Measurements from ENCODE around the gene CARNS1.

The CARNS1 gene

DNA sequence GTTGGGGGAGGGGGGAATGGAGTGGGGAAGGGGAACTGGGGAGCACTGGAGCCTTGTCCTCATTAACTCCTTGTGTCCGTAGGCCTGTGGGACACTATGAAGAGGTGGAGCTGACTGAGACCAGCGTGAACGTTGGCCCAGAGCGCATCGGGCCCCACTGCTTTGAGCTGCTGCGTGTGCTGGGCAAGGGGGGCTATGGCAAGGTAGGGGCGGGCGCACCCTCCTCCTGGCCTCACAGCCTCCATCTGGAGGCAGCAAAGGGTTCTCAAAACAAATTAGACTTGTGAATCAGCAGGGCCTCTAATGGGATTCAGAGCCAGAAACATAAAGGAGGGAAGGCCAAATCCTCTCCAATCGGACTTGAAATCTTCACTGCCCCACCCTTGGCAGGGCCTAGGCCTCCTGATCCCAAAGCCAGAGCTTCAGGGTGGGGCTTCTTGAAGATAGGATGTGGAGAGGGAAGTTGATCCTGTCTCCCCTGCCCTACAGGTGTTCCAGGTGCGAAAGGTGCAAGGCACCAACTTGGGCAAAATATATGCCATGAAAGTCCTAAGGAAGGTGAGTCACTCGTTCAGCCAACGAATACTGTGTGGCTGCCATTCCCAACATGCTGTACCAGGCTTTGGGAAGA is 13.7 kb downstream of the CARNS1 start:
- no peaks in the 10 kb centered on the region for H3K9me3 ChIP-seq (ENCODE audit: control insufficient read depth, low read depth, low read length)
- peak overlapping the region; percentile 80 for H3K9ac ChIP-seq (ENCODE audit: low read length)
- H3K4me3 ChIP-seq (ENCODE audit: low read length) = peak overlapping the region; percentile 92
- no peaks in the 10 kb centered on the region for H3K27me3 ChIP-seq (ENCODE audit: control insufficient read depth, insufficient read depth, low read length)
- peaks cover 13% of the 10 kb centered on the region for H3K36me3 ChIP-seq (ENCODE audit: control insufficient read depth, low read depth, low read length)
- no peaks in the 10 kb centered on the region for H3K4me1 ChIP-seq (ENCODE audit: control insufficient read depth, low read depth, low read length)
- no peak overlapping the region for H3K27ac ChIP-seq (ENCODE audit: low read length)

DNA sequence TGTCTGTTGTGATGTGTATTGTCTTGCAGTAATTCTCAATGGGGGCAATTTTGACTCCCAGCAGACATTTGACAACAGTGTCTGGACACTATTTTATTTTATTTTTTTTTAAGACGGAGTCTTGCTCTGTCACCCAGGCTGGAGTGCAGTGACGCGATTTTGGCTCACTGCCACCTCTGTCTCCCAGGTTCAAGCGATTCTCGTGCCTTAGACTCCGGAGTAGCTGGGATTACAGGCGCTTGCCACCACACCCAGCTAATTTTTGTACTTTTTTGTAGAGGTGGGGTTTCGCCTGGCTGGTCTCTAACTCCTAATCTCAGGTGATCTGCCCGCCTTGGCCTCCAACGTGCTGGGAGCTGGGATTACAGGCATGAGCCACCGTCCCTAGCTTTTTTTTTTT is 14.2 kb downstream of the CARNS1 start:
- Histone ChIP-seq H3K4me1 (ENCODE audit: control insufficient read depth, low read depth, low read length) (no peaks in the 10 kb centered on the region), H3K27ac (ENCODE audit: low read length) (no peak overlapping the region), H3K27me3 (ENCODE audit: control insufficient read depth, insufficient read depth, low read length) (no peaks in the 10 kb centered on the region), H3K9me3 (ENCODE audit: control insufficient read depth, low read depth, low read length) (no peaks in the 10 kb centered on the region), H3K4me3 (ENCODE audit: low read length) (peak overlapping the region; percentile 92), H3K36me3 (ENCODE audit: control insufficient read depth, low read depth, low read length) (peaks cover 19% of the 10 kb centered on the region), H3K9ac (ENCODE audit: low read length) (no peak overlapping the region)

DNA sequence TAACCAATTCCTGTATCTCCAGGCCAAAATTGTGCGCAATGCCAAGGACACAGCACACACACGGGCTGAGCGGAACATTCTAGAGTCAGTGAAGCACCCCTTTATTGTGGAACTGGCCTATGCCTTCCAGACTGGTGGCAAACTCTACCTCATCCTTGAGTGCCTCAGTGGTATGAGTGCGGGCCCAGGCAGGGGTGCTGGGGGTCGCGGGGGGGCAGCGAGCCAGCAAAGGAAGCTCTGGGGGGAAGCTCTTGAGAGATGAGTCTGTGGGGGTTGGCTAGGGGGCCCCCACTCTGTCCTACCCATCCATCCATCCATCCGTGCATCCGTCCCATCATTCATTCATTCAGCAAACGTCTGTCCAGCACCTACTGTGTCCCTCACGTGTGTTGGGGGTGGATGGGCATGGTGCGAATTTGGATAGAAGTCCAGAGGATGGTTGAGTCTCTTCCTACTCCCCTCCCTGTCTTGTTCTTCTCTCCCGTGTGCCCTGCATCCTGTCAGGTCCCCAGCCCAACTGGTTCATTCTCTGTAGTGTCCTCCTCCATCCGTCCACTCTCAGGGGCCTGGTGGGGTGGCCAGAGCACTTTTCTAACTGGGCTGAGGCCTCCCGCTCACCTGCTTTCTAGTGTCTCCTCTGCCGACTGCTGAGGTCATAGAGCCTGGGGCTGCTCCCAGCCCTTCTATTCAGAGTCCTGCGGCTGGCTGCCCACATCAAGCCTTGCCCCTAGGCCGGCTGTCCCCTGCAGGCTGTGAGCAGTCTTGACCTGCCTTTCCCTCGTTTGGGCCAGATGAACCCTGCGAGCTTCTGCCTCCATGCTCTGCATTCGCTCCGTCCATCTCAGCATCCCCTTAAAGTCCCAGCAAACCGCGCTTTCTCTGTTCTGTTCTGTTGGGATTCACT is 16.1 kb downstream of the CARNS1 start:
- H3K4me3 ChIP-seq (ENCODE audit: low read length) = no peak overlapping the region
- H3K27ac ChIP-seq (ENCODE audit: low read length) = no peak overlapping the region
- no peaks in the 10 kb centered on the region for H3K27me3 ChIP-seq (ENCODE audit: control insufficient read depth, insufficient read depth, low read length)
- H3K36me3 ChIP-seq (ENCODE audit: control insufficient read depth, low read depth, low read length) = peaks cover 19% of the 10 kb centered on the region
- H3K9ac ChIP-seq (ENCODE audit: low read length) = no peak overlapping the region
- no peaks in the 10 kb centered on the region for H3K4me1 ChIP-seq (ENCODE audit: control insufficient read depth, low read depth, low read length)
- no peaks in the 10 kb centered on the region for H3K9me3 ChIP-seq (ENCODE audit: control insufficient read depth, low read depth, low read length)

DNA sequence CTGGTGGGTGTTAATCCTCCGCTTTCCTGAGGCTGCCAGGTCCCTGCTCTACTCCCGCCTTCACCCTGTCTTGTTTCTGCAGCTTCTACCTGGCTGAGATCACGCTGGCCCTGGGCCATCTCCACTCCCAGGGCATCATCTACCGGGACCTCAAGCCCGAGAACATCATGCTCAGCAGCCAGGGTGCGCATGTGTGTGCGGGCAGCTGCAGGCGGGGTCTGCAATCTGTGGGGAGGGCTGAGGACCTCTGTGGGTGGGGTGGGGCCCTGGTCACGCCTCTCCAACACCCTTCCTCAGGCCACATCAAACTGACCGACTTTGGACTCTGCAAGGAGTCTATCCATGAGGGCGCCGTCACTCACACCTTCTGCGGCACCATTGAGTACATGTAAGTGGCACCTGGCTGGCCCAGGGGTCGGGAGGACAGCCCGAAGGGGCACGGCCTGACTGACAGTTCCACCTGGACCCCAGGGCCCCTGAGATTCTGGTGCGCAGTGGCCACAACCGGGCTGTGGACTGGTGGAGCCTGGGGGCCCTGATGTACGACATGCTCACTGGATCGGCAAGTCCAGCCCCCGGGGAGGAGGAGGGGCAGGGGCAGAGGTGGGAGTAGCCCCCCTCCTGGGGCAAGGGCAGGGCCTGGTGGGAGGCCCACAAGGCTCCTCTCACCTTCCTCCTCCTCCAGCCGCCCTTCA is 17.3 kb downstream of the CARNS1 start:
- no peaks in the 10 kb centered on the region for H3K4me1 ChIP-seq (ENCODE audit: control insufficient read depth, low read depth, low read length)

DNA sequence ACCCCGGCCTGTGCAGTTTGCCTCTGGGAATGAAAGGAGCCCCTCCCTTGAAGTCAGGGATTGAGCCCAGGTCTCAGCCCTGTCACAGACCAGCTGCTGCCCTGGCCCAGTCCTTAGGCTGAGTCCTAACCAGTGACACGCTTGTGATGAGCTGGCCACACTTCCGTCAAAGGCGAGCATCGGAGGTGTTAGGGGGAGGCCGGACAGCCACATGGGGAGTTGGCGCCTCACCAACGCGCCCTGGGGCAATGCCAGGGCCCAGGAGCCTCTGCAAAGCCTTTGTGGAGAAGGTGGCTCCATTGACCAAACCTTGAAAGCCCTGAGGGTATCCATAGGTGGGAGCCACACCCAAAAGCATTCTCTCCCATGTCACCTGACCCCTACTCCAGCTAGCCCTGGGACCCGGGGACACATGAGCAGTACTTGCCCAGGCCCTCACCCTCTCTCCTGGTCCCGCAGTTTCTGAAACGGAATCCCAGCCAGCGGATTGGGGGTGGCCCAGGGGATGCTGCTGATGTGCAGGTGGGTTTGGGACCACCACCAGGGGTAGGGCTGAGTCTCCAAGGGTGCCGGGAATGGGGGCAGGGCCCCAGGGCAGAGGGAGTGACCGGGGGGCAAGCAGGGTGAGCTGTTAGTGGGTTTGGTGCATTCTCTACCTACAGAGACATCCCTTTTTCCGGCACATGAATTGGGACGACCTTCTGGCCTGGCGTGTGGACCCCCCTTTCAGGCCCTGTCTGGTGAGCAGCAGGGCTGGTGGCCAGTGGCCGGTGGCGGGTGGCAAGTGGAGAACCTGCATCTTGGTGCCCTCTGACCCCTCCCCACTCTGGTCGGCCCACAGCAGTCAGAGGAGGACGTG is 18.3 kb downstream of the CARNS1 start:
- Histone ChIP-seq H3K27me3 (ENCODE audit: control insufficient read depth, insufficient read depth, low read length) (no peaks in the 10 kb centered on the region), H3K4me1 (ENCODE audit: control insufficient read depth, low read depth, low read length) (no peaks in the 10 kb centered on the region), H3K27ac (ENCODE audit: low read length) (no peak overlapping the region), H3K36me3 (ENCODE audit: control insufficient read depth, low read depth, low read length) (peaks cover 24% of the 10 kb centered on the region), H3K4me3 (ENCODE audit: low read length) (no peak overlapping the region), H3K9ac (ENCODE audit: low read length) (no peak overlapping the region), H3K9me3 (ENCODE audit: control insufficient read depth, low read depth, low read length) (no peaks in the 10 kb centered on the region)

More for the DNA sequence above, 17.3 kb downstream of the CARNS1 start:
- Histone ChIP-seq H3K9me3 (ENCODE audit: control insufficient read depth, low read depth, low read length) (no peaks in the 10 kb centered on the region), H3K9ac (ENCODE audit: low read length) (no peak overlapping the region), H3K36me3 (ENCODE audit: control insufficient read depth, low read depth, low read length) (peaks cover 22% of the 10 kb centered on the region), H3K27ac (ENCODE audit: low read length) (no peak overlapping the region), H3K4me3 (ENCODE audit: low read length) (no peak overlapping the region), H3K27me3 (ENCODE audit: control insufficient read depth, insufficient read depth, low read length) (no peaks in the 10 kb centered on the region)

DNA sequence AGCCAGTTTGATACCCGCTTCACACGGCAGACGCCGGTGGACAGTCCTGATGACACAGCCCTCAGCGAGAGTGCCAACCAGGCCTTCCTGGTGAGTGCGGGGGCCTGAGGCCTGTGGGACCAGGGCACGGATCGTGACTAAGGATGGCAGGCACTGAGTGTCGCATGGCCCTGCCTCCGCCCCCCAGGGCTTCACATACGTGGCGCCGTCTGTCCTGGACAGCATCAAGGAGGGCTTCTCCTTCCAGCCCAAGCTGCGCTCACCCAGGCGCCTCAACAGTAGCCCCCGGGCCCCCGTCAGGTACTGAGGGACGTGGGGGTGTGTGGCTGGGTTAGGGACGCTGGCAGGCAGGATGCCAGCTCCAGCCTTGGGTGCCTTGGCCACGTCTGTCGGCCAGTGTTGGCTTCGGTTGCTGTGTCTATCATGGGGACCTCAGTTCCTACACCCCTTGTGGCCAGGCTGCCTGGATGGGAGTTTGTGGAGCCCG is 19.0 kb downstream of the CARNS1 start:
- no peaks in the 10 kb centered on the region for H3K9me3 ChIP-seq (ENCODE audit: control insufficient read depth, low read depth, low read length)
- H3K4me1 ChIP-seq (ENCODE audit: control insufficient read depth, low read depth, low read length) = no peaks in the 10 kb centered on the region
- peaks cover 24% of the 10 kb centered on the region for H3K36me3 ChIP-seq (ENCODE audit: control insufficient read depth, low read depth, low read length)
- H3K27me3 ChIP-seq (ENCODE audit: control insufficient read depth, insufficient read depth, low read length) = no peaks in the 10 kb centered on the region
- H3K27ac ChIP-seq (ENCODE audit: low read length) = no peak overlapping the region
- no peak overlapping the region for H3K4me3 ChIP-seq (ENCODE audit: low read length)
- H3K9ac ChIP-seq (ENCODE audit: low read length) = no peak overlapping the region

DNA sequence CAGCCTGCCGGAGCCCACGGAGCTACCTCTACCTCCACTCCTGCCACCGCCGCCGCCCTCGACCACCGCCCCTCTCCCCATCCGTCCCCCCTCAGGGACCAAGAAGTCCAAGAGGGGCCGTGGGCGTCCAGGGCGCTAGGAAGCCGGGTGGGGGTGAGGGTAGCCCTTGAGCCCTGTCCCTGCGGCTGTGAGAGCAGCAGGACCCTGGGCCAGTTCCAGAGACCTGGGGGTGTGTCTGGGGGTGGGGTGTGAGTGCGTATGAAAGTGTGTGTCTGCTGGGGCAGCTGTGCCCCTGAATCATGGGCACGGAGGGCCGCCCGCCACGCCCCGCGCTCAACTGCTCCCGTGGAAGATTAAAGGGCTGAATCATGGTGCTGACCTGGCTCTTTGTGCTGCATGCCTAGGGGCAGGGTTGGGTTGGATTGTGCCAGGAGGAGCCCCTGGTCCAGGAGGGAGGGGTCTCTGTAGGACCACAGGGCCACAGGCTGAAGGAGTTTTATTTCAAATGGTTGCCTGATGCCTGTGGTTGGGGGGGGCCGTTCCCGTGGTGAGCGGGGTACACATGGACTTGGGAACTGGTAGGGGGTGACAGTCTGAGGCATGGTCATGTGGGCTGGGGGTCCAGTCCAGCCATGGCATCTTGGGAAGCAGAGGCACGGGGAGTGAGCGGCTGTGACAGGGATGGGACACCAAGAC is 19.7 kb downstream of the CARNS1 start:
- H3K4me3 ChIP-seq (ENCODE audit: low read length) = no peak overlapping the region
- no peaks in the 10 kb centered on the region for H3K9me3 ChIP-seq (ENCODE audit: control insufficient read depth, low read depth, low read length)
- H3K4me1 ChIP-seq (ENCODE audit: control insufficient read depth, low read depth, low read length) = no peaks in the 10 kb centered on the region
- H3K27ac ChIP-seq (ENCODE audit: low read length) = no peak overlapping the region
- no peaks in the 10 kb centered on the region for H3K27me3 ChIP-seq (ENCODE audit: control insufficient read depth, insufficient read depth, low read length)
- no peak overlapping the region for H3K9ac ChIP-seq (ENCODE audit: low read length)
- H3K36me3 ChIP-seq (ENCODE audit: control insufficient read depth, low read depth, low read length) = peaks cover 24% of the 10 kb centered on the region

DNA sequence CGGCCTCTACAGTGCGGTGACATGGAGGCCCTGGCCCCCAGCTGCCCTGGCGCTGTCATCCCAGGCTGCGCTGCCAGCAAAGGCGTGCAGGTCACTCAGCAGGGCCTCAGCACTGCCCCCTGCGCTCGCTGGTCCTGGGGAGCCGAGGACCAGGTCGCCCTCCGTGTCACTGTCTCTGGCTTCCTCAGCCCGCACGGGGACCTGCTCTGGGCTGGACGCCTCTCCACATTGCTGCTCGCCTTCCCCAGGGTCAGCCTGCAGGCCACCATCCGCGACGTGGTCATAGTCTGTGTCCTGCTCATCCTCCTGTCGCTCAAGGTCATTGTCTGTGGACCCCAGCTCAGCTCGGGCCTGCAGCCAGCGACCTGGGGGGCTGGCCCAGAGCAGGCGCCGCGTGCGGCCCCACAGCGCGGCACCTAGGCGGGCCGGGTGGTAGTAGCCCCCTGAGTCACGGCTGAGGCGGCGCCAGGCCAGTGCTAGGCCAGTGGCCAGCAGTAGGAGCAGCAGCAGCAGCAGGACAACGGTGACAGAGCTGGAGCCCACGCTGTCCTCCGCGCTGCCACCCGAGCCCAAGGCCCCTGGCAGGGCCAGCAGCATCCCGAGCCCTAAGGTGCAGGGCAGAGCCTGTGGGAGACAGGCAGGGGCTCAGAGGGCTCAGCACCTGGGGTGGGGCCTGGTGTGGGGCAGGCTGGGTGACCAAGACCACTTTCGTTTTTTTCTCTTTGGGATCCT is 20.4 kb downstream of the CARNS1 start:
- H3K27ac ChIP-seq (ENCODE audit: low read length) = no peak overlapping the region
- H3K9ac ChIP-seq (ENCODE audit: low read length) = no peak overlapping the region
- H3K36me3 ChIP-seq (ENCODE audit: control insufficient read depth, low read depth, low read length) = peaks cover 30% of the 10 kb centered on the region
- no peak overlapping the region for H3K4me3 ChIP-seq (ENCODE audit: low read length)
- H3K27me3 ChIP-seq (ENCODE audit: control insufficient read depth, insufficient read depth, low read length) = no peaks in the 10 kb centered on the region
- no peaks in the 10 kb centered on the region for H3K4me1 ChIP-seq (ENCODE audit: control insufficient read depth, low read depth, low read length)
- no peaks in the 10 kb centered on the region for H3K9me3 ChIP-seq (ENCODE audit: control insufficient read depth, low read depth, low read length)

DNA sequence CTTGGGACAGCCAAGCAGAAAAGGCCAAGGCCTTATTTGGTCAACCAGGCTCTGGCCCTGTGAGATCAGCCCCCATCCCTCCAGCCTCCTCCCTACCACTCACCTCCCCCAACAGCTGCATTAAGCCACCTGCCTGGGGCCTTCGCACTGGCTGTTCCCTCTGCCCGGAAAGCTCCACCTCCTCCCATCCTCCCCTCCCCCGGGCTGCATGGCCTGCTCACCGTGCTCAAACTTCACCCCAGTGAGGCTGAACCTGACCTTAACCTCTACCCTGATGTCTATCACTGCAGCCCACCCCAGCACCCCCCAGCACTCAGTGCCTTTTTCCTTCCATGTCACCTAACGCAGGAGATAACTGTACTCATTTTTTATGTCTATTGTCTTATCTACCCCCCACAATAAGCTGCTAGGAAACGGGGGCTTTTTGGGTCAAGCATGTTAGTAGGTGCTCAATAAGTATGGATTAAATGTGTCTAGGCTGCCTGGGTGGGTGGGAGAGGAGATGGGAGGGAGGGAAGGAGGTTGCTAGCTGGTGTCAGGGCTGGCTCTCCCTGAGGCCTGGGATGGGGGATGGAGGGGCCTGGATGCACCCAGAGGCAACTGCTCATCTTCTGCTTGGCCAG is 21.1 kb downstream of the CARNS1 start:
- peaks cover 30% of the 10 kb centered on the region for H3K36me3 ChIP-seq (ENCODE audit: control insufficient read depth, low read depth, low read length)
- H3K4me1 ChIP-seq (ENCODE audit: control insufficient read depth, low read depth, low read length) = no peaks in the 10 kb centered on the region
- no peak overlapping the region for H3K4me3 ChIP-seq (ENCODE audit: low read length)
- H3K27ac ChIP-seq (ENCODE audit: low read length) = peak overlapping the region; percentile 30
- H3K9me3 ChIP-seq (ENCODE audit: control insufficient read depth, low read depth, low read length) = no peaks in the 10 kb centered on the region
- no peaks in the 10 kb centered on the region for H3K27me3 ChIP-seq (ENCODE audit: control insufficient read depth, insufficient read depth, low read length)
- no peak overlapping the region for H3K9ac ChIP-seq (ENCODE audit: low read length)

Data from iPS-18a (cell line).